HG02884 (cell line): ENCODE data around the gene SAP130.

Experiments
- ATAC-seq: cut with Tn5 transposase; IDR thresholded peaks from one replicate; pipeline ENCODE4 v1.9.1; 2021; ENCODE audit warnings: mild to moderate bottlenecking, moderate library complexity; ENCODE audit not compliant: unreplicated experiment

SAP130 gene

GRCh38 chr2:128027801-128028667, at the start of gene SAP130:
Gene SAP130, minus strand, starts transcription at chr2:128028059. Its CDS starts 1,767 bp downstream, at chr2:128026292.
- ATAC-seq, result peak; percentile 70

- ATAC-seq, result no peak
Measured at GRCh38 chr2:128076461-128077106, 48.7 kb upstream of the SAP130 start.

DNA sequence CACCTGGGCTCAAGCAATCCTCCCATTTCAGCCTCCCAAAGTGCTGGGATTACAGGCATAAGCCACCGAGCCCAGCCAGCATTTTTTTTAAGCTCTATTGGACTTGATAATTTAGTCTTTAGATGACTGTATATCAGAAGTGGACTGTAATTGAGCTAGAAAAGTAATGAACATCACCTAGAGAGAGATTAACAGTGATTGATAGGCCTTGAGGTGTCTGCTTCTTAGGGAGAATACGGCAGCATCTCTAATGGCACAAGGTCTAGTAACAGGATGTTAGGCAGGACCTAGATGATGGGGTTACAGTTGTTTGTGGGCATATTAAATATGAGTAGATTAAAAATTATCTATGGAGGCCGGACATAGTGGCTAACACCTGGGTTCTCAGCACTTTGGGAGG, 45.4 kb upstream of the SAP130 start:
- no peak for ATAC-seq

GRCh38 chr2:128069769-128070168, 41.9 kb upstream of the SAP130 start:
- ATAC-seq, result no peak

GRCh38 chr2:128064353-128064752, 36.5 kb upstream of the SAP130 start:
- no peak for ATAC-seq

DNA sequence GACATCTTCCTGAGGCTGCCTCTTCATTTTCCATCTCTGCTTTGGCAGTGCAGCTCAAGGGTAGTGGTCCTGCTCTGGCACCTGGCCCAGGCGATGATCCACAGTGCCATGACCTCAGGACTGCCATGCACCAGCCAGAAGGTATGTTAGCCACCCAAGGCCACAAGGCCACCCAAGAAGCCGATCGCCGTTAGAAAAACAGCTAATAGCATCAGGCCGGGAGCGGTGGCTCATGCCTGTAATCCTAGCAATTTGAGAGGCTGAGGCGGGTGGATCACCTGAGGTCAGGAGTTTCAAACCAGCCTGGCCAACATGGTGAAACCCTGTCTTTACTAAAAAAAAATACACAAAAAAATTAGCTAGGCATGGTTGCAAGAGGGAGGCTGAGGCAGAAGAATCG, 34.7 kb upstream of the SAP130 start:
- no peak for ATAC-seq

GRCh38 chr2:128058114-128058513, 30.3 kb upstream of the SAP130 start:
- ATAC-seq, result no peak

DNA sequence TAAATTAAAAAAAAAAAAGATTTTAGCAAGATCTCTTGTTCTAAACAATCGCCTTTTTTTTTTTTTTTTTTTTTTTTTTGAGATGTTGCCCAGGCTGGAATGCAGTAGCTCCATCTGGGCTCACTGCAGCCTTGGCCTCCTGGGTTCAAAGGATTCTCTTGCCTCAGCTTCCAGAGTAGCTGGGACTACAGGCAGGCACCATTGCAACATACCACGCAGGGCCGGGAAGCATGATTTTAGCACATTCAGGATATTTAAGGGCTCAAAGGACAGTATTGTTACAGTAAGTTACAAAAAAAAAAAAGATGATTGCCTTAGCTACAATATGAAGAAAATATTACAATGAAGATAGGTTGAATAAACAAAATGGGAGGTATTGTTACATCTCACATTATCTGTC, 29.5 kb upstream of the SAP130 start:
- no peak for ATAC-seq

GRCh38 chr2:128054104-128054885, 26.4 kb upstream of the SAP130 start:
- no peak for ATAC-seq

- no peak for ATAC-seq
Measured at GRCh38 chr2:128053331-128053730, 25.5 kb upstream of the SAP130 start.

DNA sequence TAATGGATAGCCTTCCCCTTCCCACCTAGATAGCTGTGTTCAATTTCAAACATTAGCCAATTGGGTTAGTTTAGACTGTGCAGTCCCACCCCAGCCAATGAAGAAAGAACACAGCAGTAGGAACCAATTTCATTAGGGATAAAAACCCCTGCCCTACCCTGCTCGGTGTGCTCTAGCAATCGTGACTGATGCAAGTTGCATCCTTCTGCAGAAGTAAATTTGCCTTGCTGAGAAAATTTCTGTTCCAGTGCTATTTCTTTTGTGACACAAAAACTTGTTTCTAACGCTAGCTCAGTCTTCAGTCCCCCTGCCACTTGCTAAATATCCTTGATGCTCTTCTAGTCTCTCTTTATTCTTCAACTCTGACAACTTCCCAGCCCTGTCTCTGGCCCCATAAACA, 15.2 kb upstream of the SAP130 start:
- ATAC-seq, result no peak

DNA sequence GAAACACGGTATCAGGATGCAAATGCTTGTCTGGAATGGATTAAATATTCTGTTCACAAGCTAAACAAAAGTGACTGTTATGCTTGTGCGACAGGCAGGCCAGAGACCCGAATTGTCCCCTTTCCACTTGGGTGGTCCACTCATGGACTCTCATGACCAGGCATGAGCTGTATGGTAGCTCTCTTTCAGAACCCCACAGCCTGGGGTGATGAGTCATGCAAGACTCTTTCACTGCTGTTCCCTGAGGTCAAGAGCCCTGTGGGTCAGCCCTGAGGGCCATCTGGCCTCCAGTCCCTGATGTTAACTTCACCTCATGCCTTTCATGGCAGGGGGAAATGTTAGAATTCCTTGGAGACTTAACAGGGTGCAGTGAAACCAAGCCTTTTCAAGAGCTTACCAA, 13.7 kb upstream of the SAP130 start:
- ATAC-seq, result no peak

DNA sequence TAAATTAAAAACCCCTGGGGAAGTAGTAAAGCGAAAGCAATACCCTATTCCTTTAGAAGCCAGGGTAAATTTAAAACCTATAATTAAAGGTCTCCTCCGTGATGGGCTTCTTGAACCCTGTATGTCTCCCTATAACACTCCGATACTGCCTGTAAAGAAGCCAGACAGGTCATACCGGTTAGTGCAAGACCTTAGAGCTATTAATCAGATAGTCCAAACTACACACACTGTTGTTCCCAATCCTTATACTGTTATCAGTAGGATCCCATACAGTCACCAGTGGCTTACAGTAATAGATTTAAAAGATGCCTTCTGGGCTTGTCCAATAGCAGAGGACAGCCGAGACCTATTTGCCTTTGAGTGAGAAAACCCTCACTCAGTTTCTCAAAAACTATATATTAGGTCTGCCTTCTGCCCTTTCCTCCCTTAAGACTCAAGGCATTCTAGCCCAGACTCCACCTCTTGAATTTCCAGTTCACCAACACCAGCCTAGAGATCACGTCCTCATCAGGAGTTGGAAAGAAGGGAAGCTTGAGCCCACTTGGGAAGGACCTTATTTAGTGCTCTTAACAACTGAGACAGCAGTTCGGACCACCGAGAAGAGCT, 12.4 kb upstream of the SAP130 start:
- no peak for ATAC-seq

DNA sequence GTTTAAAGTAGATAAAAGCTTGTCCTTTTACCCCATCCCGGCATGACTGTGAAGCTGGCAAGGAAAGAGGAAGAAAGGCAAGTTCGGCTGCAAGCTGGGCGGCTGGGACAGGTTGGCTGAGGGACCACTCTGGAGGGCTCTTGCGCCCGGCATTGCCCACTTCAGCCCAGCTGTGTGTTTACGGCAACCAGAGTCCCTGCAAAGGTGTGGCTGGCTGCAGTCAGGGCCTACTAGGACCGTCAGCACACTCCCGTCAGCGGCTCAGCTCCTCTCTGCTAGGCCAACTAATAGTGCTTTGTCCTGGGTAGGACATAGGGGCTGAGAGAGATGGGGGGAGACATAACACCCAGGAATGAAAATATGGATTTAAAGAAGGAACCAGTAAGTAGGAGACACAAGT, 11.7 kb upstream of the SAP130 start:
- no peak for ATAC-seq

DNA sequence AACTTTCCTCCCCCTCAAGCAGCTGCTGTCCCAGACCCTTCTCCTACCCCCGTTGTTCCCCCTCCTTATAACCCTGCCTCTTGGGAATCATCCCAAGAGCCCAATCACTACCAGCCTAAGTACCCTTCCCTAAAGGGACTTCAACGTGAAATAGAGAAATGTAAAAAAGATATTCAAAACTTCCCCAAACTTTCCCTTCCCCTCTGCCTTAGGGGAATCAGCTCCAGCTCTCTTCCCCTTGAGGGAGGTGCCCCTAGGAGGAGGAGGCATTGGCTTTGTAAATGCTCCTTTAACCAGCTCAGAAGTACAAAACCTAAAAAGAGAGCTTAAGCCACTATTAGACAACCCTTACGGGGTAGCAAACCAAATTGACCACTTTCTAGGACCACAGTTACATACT, 10.6 kb upstream of the SAP130 start:
- no peak for ATAC-seq

DNA sequence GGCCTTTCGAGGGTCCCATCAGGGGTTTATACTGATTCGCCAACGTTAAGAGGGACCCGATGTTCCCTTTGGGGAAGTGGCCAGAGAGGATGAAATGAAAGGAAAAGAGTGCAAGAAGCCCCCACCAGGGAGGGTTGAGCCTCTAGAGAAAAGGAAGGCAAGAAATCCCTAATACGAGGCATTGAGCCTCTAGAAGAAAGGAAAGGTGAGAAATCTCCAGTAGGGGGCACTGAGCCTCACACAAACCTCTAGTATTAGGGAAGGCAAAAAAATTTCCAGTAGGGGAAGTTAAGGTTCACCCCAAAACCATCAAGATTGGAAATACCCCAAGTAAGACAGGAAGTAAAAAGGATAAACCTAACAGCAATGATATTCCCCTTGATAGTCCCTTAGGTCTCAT, 9.8 kb upstream of the SAP130 start:
- ATAC-seq, result no peak

GRCh38 chr2:128036748-128037607, 9.1 kb upstream of the SAP130 start:
- ATAC-seq, result no peak

- ATAC-seq, result no peak
Measured at GRCh38 chr2:128032092-128032491, 4.2 kb upstream of the SAP130 start.

- ATAC-seq, result no peak
Measured at GRCh38 chr2:128028668-128029054, 802 bp upstream of the SAP130 start.

DNA sequence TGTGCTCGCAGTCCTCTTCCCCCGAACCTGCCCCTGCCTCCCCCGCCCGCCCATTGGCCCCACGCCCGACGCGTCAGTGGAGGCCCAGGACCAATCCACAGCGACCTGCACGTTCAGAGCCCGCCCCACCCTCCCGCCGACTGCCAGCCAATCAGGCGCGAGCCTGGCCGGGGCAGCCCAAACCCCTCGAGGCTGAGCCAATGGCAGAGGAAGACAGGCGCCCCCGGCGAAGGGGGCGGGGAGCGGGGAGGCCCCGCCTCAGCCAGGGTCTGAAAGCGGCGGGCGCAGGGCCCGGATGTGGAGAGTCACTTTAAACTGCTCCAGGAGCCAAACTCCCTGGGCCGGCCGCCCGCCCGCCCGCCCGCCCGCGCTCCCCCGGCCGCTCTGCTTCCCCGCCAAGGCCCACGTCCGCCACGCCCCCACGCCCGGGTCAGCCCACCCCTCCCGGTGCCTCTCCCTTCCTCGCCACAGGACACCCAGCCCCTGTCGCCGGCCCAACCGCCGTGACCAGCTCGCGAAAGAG, 520 bp downstream of the SAP130 start:
- peak; percentile 75 for ATAC-seq
